GM12878 (cell line): ENCODE data around the gene RSRC1. TPM values are rescaled to one million over a fixed set of nuclear protein-coding genes. Genes with fewer than 3 reads are reported as not detected.
"Not testable (repeated sequence)": the region's sequence is repeated elsewhere in the genome, so short reads cannot be mapped to it uniquely, and the experiment has no call there.

Experiments
- ATAC-seq: fragments of 200-7000 bp; cut with Tn5 transposase; 3 replicates; pipeline ENCODE4 v1.9.1; 2020; ENCODE audit warnings: mild to moderate bottlenecking, moderate library complexity
- BruUV-seq: library from RNA; stranded (reverse); fragments of 400-500 nt; replicated peaks from 2 replicates; lab custom pipeline; 2021; lab: Mats Ljungman, UMichigan
- CTCF ChIA-PET: fragments of 300-600 bp; sonication (Branson Sonifier 250); formaldehyde crosslinking; extraction: SDS; loops from one replicate; lab custom pipeline; 2021; ENCODE audit warnings: inconsistent platforms; lab: Yijun Ruan, JAX
- POLR2A ChIA-PET: fragments of 350-600 bp; formaldehyde crosslinking; extraction: SDS; loops from one replicate; lab custom pipeline; 2021; ENCODE audit warnings: inconsistent platforms; lab: Charles Lee
- RAD21 ChIA-PET: fragments of 300-600 bp; sonication (Branson Sonifier 250); formaldehyde crosslinking; loops from one replicate; lab custom pipeline; 2023; ENCODE audit warnings: antibody characterized with exemption; ENCODE audit not compliant: unreplicated experiment; lab: Charles Lee
- SMC1A ChIA-PET: fragments of 300-600 bp; sonication (Branson Sonifier 250); formaldehyde crosslinking; loops from one replicate; lab custom pipeline; 2023; ENCODE audit not compliant: unreplicated experiment, uncharacterized antibody; lab: Charles Lee
- DNase-seq: peaks from one replicate; pipeline ENCODE4 v3.0.0-alpha.2; 2011; ENCODE audit warnings: low read depth, low spot score
- FAIRE-seq: peaks from 3 replicates; lab custom pipeline; 2011; peaks lifted over from hg19 to GRCh38; lab: Jason Lieb, UNC
- H2AFZ ChIP-seq: 2 replicates; pipeline ENCODE4 v1.6.0; 2011; ENCODE audit warnings: low read depth, low read length, control low read depth; ENCODE audit not compliant: control insufficient read depth
- H3K27ac ChIP-seq: 2 replicates; pipeline ENCODE4 v1.5.1; 2011; ENCODE audit warnings: control low read depth; ENCODE audit not compliant: control insufficient read depth, insufficient read depth
- H3K27me3 ChIP-seq, 2 experiments: replicated peaks in 1 of 2; 2 replicates each; pipeline versions ENCODE4 v1.6.0 to v1.6.1; 2011; ENCODE audit warnings: low read length in 1 of 2; ENCODE audit not compliant: control insufficient read depth in 2 of 2, insufficient read depth in 2 of 2
- H3K36me3 ChIP-seq, 2 experiments: 2 replicates each; pipeline ENCODE4 v1.5.1; 2011; ENCODE audit warnings: low read length in 1 of 2; ENCODE audit not compliant: control insufficient read depth in 2 of 2, insufficient read depth in 2 of 2
- H3K4me1 ChIP-seq: 2 replicates; pipeline ENCODE4 v1.6.1; 2011; ENCODE audit warnings: mild to moderate bottlenecking, low read length, moderate library complexity, mixed read lengths; ENCODE audit not compliant: control insufficient read depth, insufficient read depth
- H3K4me2 ChIP-seq: 2 replicates; pipeline ENCODE4 v1.6.0; 2011; ENCODE audit warnings: control low read depth; ENCODE audit not compliant: control insufficient read depth, insufficient read depth
- H3K4me3 ChIP-seq: fragments of 200-600 bp; sonication (generic); 2 replicates; pipeline ENCODE4 v1.5.1; 2016
- H3K79me2 ChIP-seq: 2 replicates; pipeline ENCODE4 v1.6.0; 2011; ENCODE audit warnings: low read length; ENCODE audit not compliant: control insufficient read depth, insufficient read depth
- H3K9ac ChIP-seq: 2 replicates; pipeline ENCODE4 v1.8.0; 2011; ENCODE audit warnings: low read length, control low read depth, mixed read lengths; ENCODE audit not compliant: control insufficient read depth, insufficient read depth
- H3K9me3 ChIP-seq: replicated peaks from 3 replicates; pipeline ENCODE4 v1.5.1; 2011; ENCODE audit warnings: mild to moderate bottlenecking, low read length; ENCODE audit not compliant: control insufficient read depth, insufficient read depth
- H4K20me1 ChIP-seq: 2 replicates; pipeline ENCODE4 v1.6.0; 2011; ENCODE audit not compliant: control insufficient read depth, insufficient read depth
- BACH1 ChIP-seq: fragments of 450-650 bp; IDR thresholded peaks from 2 replicates; pipeline ENCODE4 v1.6.1; 2017; ENCODE audit warnings: mild to moderate bottlenecking, borderline replicate concordance
- MEF2B ChIP-seq: fragments of 450-650 bp; IDR thresholded peaks from 2 replicates; pipeline ENCODE4 v1.6.1; 2018; ENCODE audit warnings: mild to moderate bottlenecking, moderate library complexity; ENCODE audit not compliant: partially characterized antibody, poor library complexity, severe bottlenecking
- PKNOX1 ChIP-seq: fragments of 450-650 bp; IDR thresholded peaks from 2 replicates; pipeline ENCODE4 v1.6.1; 2016; ENCODE audit warnings: mild to moderate bottlenecking
- POLR2AphosphoS2 ChIP-seq: IDR thresholded peaks from 2 replicates; pipeline ENCODE4 v1.6.1; 2011; ENCODE audit warnings: low read depth, mild to moderate bottlenecking, low read length, improper control_type of control experiment, moderate library complexity
- POU2F2 ChIP-seq: IDR thresholded peaks from 3 replicates; pipeline ENCODE4 v1.6.1; 2011; ENCODE audit warnings: low read depth, mild to moderate bottlenecking, low read length, borderline replicate concordance
- SREBF1 ChIP-seq: IDR thresholded peaks from 2 replicates; pipeline ENCODE4 v1.6.1; 2012; ENCODE audit warnings: mild to moderate bottlenecking, low read length
- SUZ12 ChIP-seq: fragments of 200-600 bp; sonication (generic); IDR thresholded peaks from one replicate; pipeline ENCODE4 v1.6.1; 2018; ENCODE audit warnings: antibody characterized with exemption, mild to moderate bottlenecking; ENCODE audit not compliant: unreplicated experiment
- WGBS: methylation state at CpG from one replicate; pipeline ENCODE4 v1.1.6; 2016; ENCODE audit warnings: low lambda C conversion rate; ENCODE audit not compliant: insufficient replicate concordance, insufficient coverage; ENCODE audit errors: missing lambda C conversion rate; 5-methylcytosine and 5-hydroxymethylcytosine counted together
- in situ Hi-C: fragments of 300-500 bp; cut with MboI; formaldehyde crosslinking; loops from 9 replicates; pipeline ENCODE4 v1.14.3; 2018; ENCODE audit warnings: mixed read lengths
- intact Hi-C: fragments of 100-400 bp; cut with micrococcal nuclease; formaldehyde crosslinking; loops from one replicate; pipeline ENCODE4 v1.14.2; 2022; ENCODE audit not compliant: unreplicated experiment
- polyA plus RNA-seq, 11 experiments: library from polyadenylated mRNA; depleted of rRNA in 4 of 11; unstranded in 6 of 11; stranded (reverse) in 5 of 11; fragments of >200 nt; fragmentation: Nextera tagmentation in 4 of 11; fragmentation: Illumina TruSeq in 1 of 11; extraction: Ambion mirVana in 4 of 11; extraction: Trizol in 1 of 11; gene quantifications; 1 replicate in 1 of 11; 2 replicates in 10 of 11; pipeline versions ENCODE4 v1.2.1 to v1.2.3, GENCODE V29; 2011 to 2016; ENCODE audit warnings: inconsistent platforms in 2 of 11, missing spikeins in 2 of 11, low read depth in 1 of 11
- total RNA-seq, 4 experiments: library from RNA; depleted of rRNA in 3 of 4; stranded (reverse); fragments of >200 nt in 3 of 4; fragmentation: Illumina TruSeq in 1 of 4; extraction: Trizol in 1 of 4; gene quantifications; 2 replicates each; pipeline versions ENCODE4 v1.2.1 to v1.2.3, GENCODE V29; 2013 to 2021

The RSRC1 gene
- total and polyA plus RNA-seq, 10 of the 15 experiments (the other 5 are each of a cell fraction or from before 2014, with no cell fraction given), result 16.4 to 85.9 (median 42.0) TPM

GRCh38 chr3:158408518-158408897 lies 298.6 kb downstream of the RSRC1 start:
- H3K9ac ChIP-seq, in situ Hi-C loops, H3K79me2 ChIP-seq, H2AFZ ChIP-seq, H4K20me1 ChIP-seq, H3K4me2 ChIP-seq, H3K36me3 ChIP-seq, DNase-seq, H3K4me1 ChIP-seq, BruUV-seq, intact Hi-C loops, H3K9me3 ChIP-seq, H3K27ac ChIP-seq, ATAC-seq, H3K27me3 ChIP-seq, H3K4me3 ChIP-seq, RAD21 ChIA-PET, FAIRE-seq: not testable (repeated sequence)
- WGBS, result 89% methylated on average over 5 of the region's 5 CpGs
- CTCF ChIA-PET, result interaction anchor here (0.7 to 2.0 kb wide), 4 partner anchors 14 to 96 kb away, joined by 3 to 5 read pairs (median 3); no protein-coding TSS in a partner anchor
- POLR2A ChIA-PET, result interaction anchor here (0.8 kb wide), 1 partner anchor 12 kb away, joined by 4 read pairs; no protein-coding TSS in a partner anchor
- SMC1A ChIA-PET, result interaction anchor here (0.6 to 1.7 kb wide), 4 partner anchors 10 to 35 kb away, joined by 3 to 5 read pairs (median 4); no protein-coding TSS in a partner anchor

GRCh38 chr3:158418035-158418434 lies 308.1 kb downstream of the RSRC1 start:
- Histone ChIP-seq H3K79me2 (no peaks in the 10 kb centered on the region), H3K9me3 (no peaks in the 10 kb centered on the region), H3K36me3 (no peaks in the 10 kb centered on the region), H2AFZ (no peak overlapping the region), H3K4me1 (peaks cover 13% of the 10 kb centered on the region), H3K4me3 (no peak overlapping the region), H3K27me3 (no peaks in the 10 kb centered on the region), H3K27ac (no peak overlapping the region), H3K4me2 (no peak overlapping the region), H3K9ac (no peak overlapping the region), H4K20me1 (no peaks in the 10 kb centered on the region)
- DNase-seq (no peak), FAIRE-seq (no peak), ATAC-seq (no peak)
- TF ChIP-seq SUZ12 (no peak), POU2F2 (no peak), SREBF1 (no peak), POLR2AphosphoS2 (no peak), PKNOX1 (no peak), BACH1 (no peak), MEF2B (no peak)
- no TSS peak for BruUV-seq
- ChIA-PET CTCF (no interaction called here), SMC1A (interaction anchor here (2.9 kb wide), 1 partner anchor 16 kb away, joined by 10 read pairs; no protein-coding TSS in a partner anchor), POLR2A (no interaction called here), RAD21 (no interaction called here)
- intact Hi-C loops, result no loop called here
- in situ Hi-C loops, result no loop called here
